ENCODE measurements around the gene ELOB. TPM values are rescaled to one million over a fixed set of nuclear protein-coding genes. Genes with fewer than 3 reads are reported as not detected.

The ELOB gene
- 100 to 1,000 TPM; 166 to 718 (median 396) TPM for polyA plus RNA-seq
- long read RNA-seq, donor 1, result 0 reads
- long read RNA-seq, donor 2, transcript ELOB-203 (4 exons, 991 nt), result major isoform, 60 of 106 reads
- long read RNA-seq, donor 2, transcript ELOB-202 (3 exons, 997 nt), result minor isoform, 42 of 106 reads
- long read RNA-seq, donor 2, partial matches to known transcripts, result 0 of 106 reads
- long read RNA-seq, donor 2, other reads (novel, unspliced or antisense), result 0 of 106 reads
- long read RNA-seq, donor 3, transcript ELOB-205 (3 exons, 331 nt), result minor isoform, 6 of 173 reads
- long read RNA-seq, donor 3, transcript ELOB-202 (3 exons, 997 nt), result major isoform, 87 of 173 reads
- long read RNA-seq, donor 3, transcript ELOB-203 (4 exons, 991 nt), result minor isoform, 78 of 173 reads
- long read RNA-seq, donor 3, partial matches to known transcripts, result 0 of 173 reads
- long read RNA-seq, donor 3, other reads (novel, unspliced or antisense), result 0 of 173 reads
- long read RNA-seq, donor 4, transcript ELOB-203 (4 exons, 991 nt), result major isoform, 7 of 9 reads
- long read RNA-seq, donor 4, partial matches to known transcripts, result 0 of 9 reads
- long read RNA-seq, donor 4, other reads (novel, unspliced or antisense), result 0 of 9 reads
- long read RNA-seq, donor 5, transcript ELOB-202 (3 exons, 997 nt), result minor isoform, 42 of 93 reads
- long read RNA-seq, donor 5, transcript ELOB-203 (4 exons, 991 nt), result major isoform, 50 of 93 reads
- long read RNA-seq, donor 5, partial matches to known transcripts, result 0 of 93 reads
- long read RNA-seq, donor 5, other reads (novel, unspliced or antisense), result 0 of 93 reads
- long read RNA-seq, donor 6, transcript ELOB-202 (3 exons, 997 nt), result minor isoform, 53 of 134 reads
- long read RNA-seq, donor 6, transcript ELOB-203 (4 exons, 991 nt), result major isoform, 81 of 134 reads
- long read RNA-seq, donor 6, partial matches to known transcripts, result 0 of 134 reads
- long read RNA-seq, donor 6, other reads (novel, unspliced or antisense), result 0 of 134 reads
- long read RNA-seq, donor 7, transcript ELOB-203 (4 exons, 991 nt), result major isoform, 256 of 513 reads
- long read RNA-seq, donor 7, transcript ELOB-202 (3 exons, 997 nt), result minor isoform, 220 of 513 reads
- long read RNA-seq, donor 7, transcript ELOB-205 (3 exons, 331 nt), result minor isoform, 9 of 513 reads
- long read RNA-seq, donor 7, partial matches to known transcripts, result 26 of 513 reads
- long read RNA-seq, donor 7, other reads (novel, unspliced or antisense), result 0 of 513 reads
- long read RNA-seq, donor 8, transcript ELOB-202 (3 exons, 997 nt), result major isoform, 18 of 32 reads
- long read RNA-seq, donor 8, transcript ELOB-203 (4 exons, 991 nt), result minor isoform, 14 of 32 reads
- long read RNA-seq, donor 8, partial matches to known transcripts, result 0 of 32 reads
- long read RNA-seq, donor 8, other reads (novel, unspliced or antisense), result 0 of 32 reads
- long read RNA-seq, donor 9, transcript ELOB-202 (3 exons, 997 nt), result minor isoform, 13 of 34 reads
- long read RNA-seq, donor 9, transcript ELOB-203 (4 exons, 991 nt), result major isoform, 21 of 34 reads
- long read RNA-seq, donor 9, partial matches to known transcripts, result 0 of 34 reads
- long read RNA-seq, donor 9, other reads (novel, unspliced or antisense), result 0 of 34 reads
- long read RNA-seq, donor 10, transcript ELOB-203 (4 exons, 991 nt), result major isoform, 155 of 324 reads
- long read RNA-seq, donor 10, transcript ELOB-202 (3 exons, 997 nt), result minor isoform, 146 of 324 reads
- long read RNA-seq, donor 10, partial matches to known transcripts, result 16 of 324 reads
- long read RNA-seq, donor 10, other reads (novel, unspliced or antisense), result 0 of 324 reads

GRCh38 chr16:2777231-2777902, at the start of gene ELOB:
Gene ELOB, minus strand, starts transcription at chr16:2777280. Its CDS starts 41 bp downstream, at chr16:2777239.
- peaks cover 0 to 32% (median 0%) of the 10 kb centered on the region in 3 donors for H3K36me3 ChIP-seq (ENCODE audit: control insufficient read depth in 3 of 3, insufficient read depth in 2 of 3, low read depth in 1 of 3, low read length in 3 of 3)
- 0 to 1% (median 1%) methylated on average over 32 to 70 of the region's 70 CpGs for WGBS, 3 donors
- H3K27me3 ChIP-seq (ENCODE audit: control insufficient read depth in 3 of 3, insufficient read depth in 3 of 3, low read length in 3 of 3), result peaks cover 0 to 4% (median 0%) of the 10 kb centered on the region in 3 donors
- H3K27ac ChIP-seq (ENCODE audit: low read depth in 1 of 3, low read length in 2 of 3), result peak within 1 kb of the TSS; percentile 97 to 100 (median 100)
- no peak for FAIRE-seq
- peak; percentile 85 to 96 for DNase-seq
- H3K4me1 ChIP-seq (ENCODE audit: control insufficient read depth in 3 of 3, insufficient read depth in 2 of 3, low read depth in 1 of 3, low read length in 2 of 3), result peaks cover 0 to 20% (median 3%) of the 10 kb centered on the region in 3 donors
- no peaks in the 10 kb centered on the region for H3K9me3 ChIP-seq (ENCODE audit: control insufficient read depth in 2 of 2, insufficient read depth in 1 of 2, low read depth in 1 of 2, low read length in 1 of 2)
- peak within 1 kb of the TSS; percentile 61 to 99 (median 98) for H3K4me3 ChIP-seq (ENCODE audit: low read depth in 1 of 3, low read length in 3 of 3)

- WGBS, 3 donors, result 81 to 84% (median 81%) methylated on average over 11 of the region's 11 CpGs
- Histone ChIP-seq H3K27me3 (ENCODE audit: control insufficient read depth in 3 of 3, insufficient read depth in 3 of 3, low read length in 3 of 3) (peaks cover 0 to 4% (median 0%) of the 10 kb centered on the region in 3 donors), H3K4me1 (ENCODE audit: control insufficient read depth in 3 of 3, insufficient read depth in 2 of 3, low read depth in 1 of 3, low read length in 2 of 3) (peaks cover 0 to 14% (median 0%) of the 10 kb centered on the region in 3 donors), H3K4me3 (ENCODE audit: low read depth in 1 of 3, low read length in 3 of 3) (no peak overlapping the region), H3K9me3 (ENCODE audit: control insufficient read depth in 2 of 2, insufficient read depth in 1 of 2, low read depth in 1 of 2, low read length in 1 of 2) (peaks cover 0 to 4% of the 10 kb centered on the region in 2 donors), H3K27ac (ENCODE audit: low read depth in 1 of 3, low read length in 2 of 3) (no peak overlapping the region), H3K36me3 (ENCODE audit: control insufficient read depth in 3 of 3, insufficient read depth in 2 of 3, low read depth in 1 of 3, low read length in 3 of 3) (no peaks in the 10 kb centered on the region)
- DNase-seq (no peak), FAIRE-seq (no peak)
These were observed 48.8 kb upstream of the ELOB start for GRCh38 chr16:2825906-2826305.

GRCh38 chr16:2825049-2825742, 48.1 kb upstream of the ELOB start:
- 33 to 67% (median 61%) methylated on average over 26 of the region's 26 CpGs for WGBS, 3 donors

GRCh38 chr16:2824626-2825025, 47.5 kb upstream of the ELOB start:
- Histone ChIP-seq H3K4me3 (ENCODE audit: low read depth in 1 of 3, low read length in 3 of 3) (no peak overlapping the region), H3K27me3 (ENCODE audit: control insufficient read depth in 3 of 3, insufficient read depth in 3 of 3, low read length in 3 of 3) (peaks cover 0 to 4% (median 0%) of the 10 kb centered on the region in 3 donors), H3K27ac (ENCODE audit: low read depth in 1 of 3, low read length in 2 of 3) (no peak overlapping the region), H3K4me1 (ENCODE audit: control insufficient read depth in 3 of 3, insufficient read depth in 2 of 3, low read depth in 1 of 3, low read length in 2 of 3) (peaks cover 0 to 2% (median 0%) of the 10 kb centered on the region in 3 donors), H3K9me3 (ENCODE audit: control insufficient read depth in 2 of 2, insufficient read depth in 1 of 2, low read depth in 1 of 2, low read length in 1 of 2) (no peaks in the 10 kb centered on the region), H3K36me3 (ENCODE audit: control insufficient read depth in 3 of 3, insufficient read depth in 2 of 3, low read depth in 1 of 3, low read length in 3 of 3) (no peaks in the 10 kb centered on the region)
- DNase-seq (no peak), FAIRE-seq (no peak)
- WGBS, 3 donors, result 86 to 93% (median 89%) methylated on average over 10 of the region's 10 CpGs

More at GRCh38 chr16:2825049-2825742, 48.1 kb upstream of the ELOB start:
- FAIRE-seq (no peak), DNase-seq (peak in 1 of 2 donors; percentile 51)
- H3K36me3 ChIP-seq (ENCODE audit: control insufficient read depth in 3 of 3, insufficient read depth in 2 of 3, low read depth in 1 of 3, low read length in 3 of 3), result no peaks in the 10 kb centered on the region
- H3K27me3 ChIP-seq (ENCODE audit: control insufficient read depth in 3 of 3, insufficient read depth in 3 of 3, low read length in 3 of 3), result peaks cover 0 to 4% (median 0%) of the 10 kb centered on the region in 3 donors
- H3K9me3 ChIP-seq (ENCODE audit: control insufficient read depth in 2 of 2, insufficient read depth in 1 of 2, low read depth in 1 of 2, low read length in 1 of 2), result no peaks in the 10 kb centered on the region
- H3K4me3 ChIP-seq (ENCODE audit: low read depth in 1 of 3, low read length in 3 of 3), result no peak overlapping the region
- H3K4me1 ChIP-seq (ENCODE audit: control insufficient read depth in 3 of 3, insufficient read depth in 2 of 3, low read depth in 1 of 3, low read length in 2 of 3), result peaks cover 0 to 8% (median 0%) of the 10 kb centered on the region in 3 donors
- no peak overlapping the region for H3K27ac ChIP-seq (ENCODE audit: low read depth in 1 of 3, low read length in 2 of 3)

- DNase-seq (no peak), FAIRE-seq (no peak)
- Histone ChIP-seq H3K4me1 (ENCODE audit: control insufficient read depth in 3 of 3, insufficient read depth in 2 of 3, low read depth in 1 of 3, low read length in 2 of 3) (no peaks in the 10 kb centered on the region), H3K4me3 (ENCODE audit: low read depth in 1 of 3, low read length in 3 of 3) (no peak overlapping the region), H3K9me3 (ENCODE audit: control insufficient read depth in 2 of 2, insufficient read depth in 1 of 2, low read depth in 1 of 2, low read length in 1 of 2) (no peaks in the 10 kb centered on the region), H3K36me3 (ENCODE audit: control insufficient read depth in 3 of 3, insufficient read depth in 2 of 3, low read depth in 1 of 3, low read length in 3 of 3) (no peaks in the 10 kb centered on the region), H3K27ac (ENCODE audit: low read depth in 1 of 3, low read length in 2 of 3) (no peak overlapping the region), H3K27me3 (ENCODE audit: control insufficient read depth in 3 of 3, insufficient read depth in 3 of 3, low read length in 3 of 3) (peaks cover 0 to 4% (median 0%) of the 10 kb centered on the region in 3 donors)
- WGBS, 3 donors, result 66 to 71% (median 71%) methylated on average over 4 of the region's 4 CpGs
These were observed 45.4 kb upstream of the ELOB start for GRCh38 chr16:2822496-2822895.

- H3K36me3 ChIP-seq (ENCODE audit: control insufficient read depth in 3 of 3, insufficient read depth in 2 of 3, low read depth in 1 of 3, low read length in 3 of 3), result no peaks in the 10 kb centered on the region
- no peaks in the 10 kb centered on the region for H3K4me1 ChIP-seq (ENCODE audit: control insufficient read depth in 3 of 3, insufficient read depth in 2 of 3, low read depth in 1 of 3, low read length in 2 of 3)
- WGBS, 3 donors, result 66 to 75% (median 71%) methylated on average over 8 of the region's 8 CpGs
- no peak overlapping the region for H3K4me3 ChIP-seq (ENCODE audit: low read depth in 1 of 3, low read length in 3 of 3)
- no peaks in the 10 kb centered on the region for H3K9me3 ChIP-seq (ENCODE audit: control insufficient read depth in 2 of 2, insufficient read depth in 1 of 2, low read depth in 1 of 2, low read length in 1 of 2)
- H3K27ac ChIP-seq (ENCODE audit: low read depth in 1 of 3, low read length in 2 of 3), result no peak overlapping the region
- FAIRE-seq, result no peak
- peaks cover 0 to 4% (median 0%) of the 10 kb centered on the region in 3 donors for H3K27me3 ChIP-seq (ENCODE audit: control insufficient read depth in 3 of 3, insufficient read depth in 3 of 3, low read length in 3 of 3)
- no peak for DNase-seq
These were observed 45.0 kb upstream of the ELOB start for GRCh38 chr16:2822158-2822495.

Measured in small intestine (tissue), 16 donors.